ENCODE measurements around the gene USP30. TPM values are rescaled to one million over a fixed set of nuclear protein-coding genes. Genes with fewer than 3 reads are reported as not detected.

Gene USP30
- total RNA-seq, 4 donors from 2014 or later = 6.4 to 21.2 (median 13.3) TPM

- in situ Hi-C loops (cut with MboI; ENCODE audit: low sequenced_read_pairs in 4 of 4) (no loop called here), intact Hi-C loops (cut with DNase I; ENCODE audit: low total_unique reads) (no loop called here)
- Histone ChIP-seq H3K27ac (peak overlapping the region; percentile 93 to 99 (median 97)), H3K4me1 (peaks cover 59 to 82% of the 10 kb centered on the region in 2 donors), H3K4me3 (peak overlapping the region; percentile 40 to 71 (median 56)), H3K36me3 (peaks cover 0 to 11% of the 10 kb centered on the region in 2 donors), H3K27me3 (no peaks in the 10 kb centered on the region), H3K9me3 (no peaks in the 10 kb centered on the region)
- ATAC-seq (peak; percentile 4 to 12), DNase-seq (peak; percentile 64 to 85)
- TF ChIP-seq POLR2A (IDR thresholded peaks at IDR 0.05) (peak in 1 of 2 donors; percentile 9), CTCF (IDR thresholded peaks at IDR 0.05 in 4 of 5, conservative IDR thresholded peaks at IDR 0.05 in 1 of 5) (peak in 4 of 5 experiments; percentile 55 to 71 (median 58))
Measured at GRCh38 chr12:109134186-109134917, 82.0 kb downstream of the USP30 start.

DNA sequence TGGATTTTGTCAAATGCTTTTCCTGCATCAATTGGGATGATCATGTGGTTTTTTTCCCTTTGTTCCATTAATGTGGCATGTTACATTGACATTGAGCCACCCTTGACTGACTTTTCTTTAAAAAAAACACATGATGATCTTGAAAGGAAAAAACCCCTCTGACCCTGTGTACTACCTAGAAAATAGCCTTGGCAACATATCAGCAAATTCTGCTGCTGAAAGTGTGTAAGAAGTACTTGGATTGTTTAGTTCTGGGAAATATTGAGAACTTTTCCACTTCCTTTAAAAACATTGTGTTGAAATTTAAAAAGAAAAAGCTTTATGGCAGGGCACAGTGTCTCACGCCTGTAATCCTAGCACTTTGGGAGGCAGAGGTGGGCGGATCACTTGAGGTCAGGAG, 84.7 kb downstream of the USP30 start:
- peaks cover 73 to 88% of the 10 kb centered on the region in 2 donors for H3K4me1 ChIP-seq
- H3K27me3 ChIP-seq = no peaks in the 10 kb centered on the region
- no peaks in the 10 kb centered on the region for H3K9me3 ChIP-seq
- no peak for DNase-seq
- peaks cover 0 to 37% of the 10 kb centered on the region in 2 donors for H3K36me3 ChIP-seq
- ATAC-seq = no peak
- peak overlapping the region in 3 of 4 donors; percentile 0 to 63 (median 1) for H3K4me3 ChIP-seq
- no peak for TF ChIP-seq CTCF (IDR thresholded peaks at IDR 0.05 in 4 of 5, conservative IDR thresholded peaks at IDR 0.05 in 1 of 5)
- TF ChIP-seq POLR2A (IDR thresholded peaks at IDR 0.05) = no peak
- in situ Hi-C loops (cut with MboI; ENCODE audit: low sequenced_read_pairs in 4 of 4) (no loop called here), intact Hi-C loops (cut with DNase I; ENCODE audit: low total_unique reads) (no loop called here)
- H3K27ac ChIP-seq = peak overlapping the region; percentile 93 to 99 (median 97)

Other genes starting within 250 kb of the USP30 start
- 10 to 100 TPM; 19.6 to 33.6 (median 22.8) TPM for gene SSH1, start 195.0 kb upstream of the USP30 start, total RNA-seq
- gene DAO, start 172.5 kb upstream of the USP30 start, total RNA-seq = not detected
- gene SVOP, start 31.5 kb upstream of the USP30 start, total RNA-seq = under 1 TPM in 1 of 4 donors, not detected in 3; 0.03 TPM
- 10 to 100 TPM in 3 of 4 donors, 1 to 10 TPM in 1; 8.7 to 22.5 (median 18.2) TPM for gene ALKBH2, start 40.9 kb downstream of the USP30 start, total RNA-seq
- 10 to 100 TPM; 38.7 to 45.3 (median 42.3) TPM for gene UNG, start 45.0 kb downstream of the USP30 start, total RNA-seq
- 1,000 to 10,000 TPM in 1 of 4 donors, 100 to 1,000 TPM in 3; 595 to 1,103 (median 698) TPM for gene ACACB, start 64.0 kb downstream of the USP30 start, total RNA-seq